Lower lobe of right lung (tissue), 2 donors: ENCODE results near the gene PYGM. TPM values are rescaled to one million over a fixed set of nuclear protein-coding genes. Genes with fewer than 3 reads are reported as not detected.
"Not testable (repeated sequence)": the region's sequence is repeated elsewhere in the genome, so short reads cannot be mapped to it uniquely, and the experiment has no call there.

Experiments
- ATAC-seq, 2 donors: fragments of 200-7000 bp; cut with Tn5 transposase; one replicate each; pipeline ENCODE4 v1.9.1; 2020 to 2022; ENCODE audit warnings: mild to moderate bottlenecking in 2 of 2, moderate library complexity in 2 of 2
- DNase-seq: peaks from one replicate; pipeline ENCODE4 v3.0.0-alpha.2; 2020
- H3K27ac ChIP-seq: fragments of 200-600 bp; one replicate; pipeline ENCODE4 v1.8.0; 2022
- H3K27me3 ChIP-seq: fragments of 200-600 bp; one replicate; pipeline ENCODE4 v1.8.0; 2022; ENCODE audit warnings: low read depth
- H3K36me3 ChIP-seq: fragments of 200-600 bp; one replicate; pipeline ENCODE4 v1.8.0; 2022; ENCODE audit warnings: mild to moderate bottlenecking
- H3K4me1 ChIP-seq: fragments of 200-600 bp; one replicate; pipeline ENCODE4 v1.8.0; 2022
- H3K4me3 ChIP-seq: fragments of 200-600 bp; one replicate; pipeline ENCODE4 v1.8.0; 2022; ENCODE audit warnings: mild to moderate bottlenecking
- H3K9me3 ChIP-seq: fragments of 200-600 bp; one replicate; pipeline ENCODE4 v1.8.0; 2022
- CTCF ChIP-seq: fragments of 200-600 bp; IDR thresholded peaks from one replicate; pipeline ENCODE4 v1.8.0; 2022; ENCODE audit warnings: antibody characterized with exemption, mild to moderate bottlenecking
- intact Hi-C: fragments of 100-400 bp; cut with DNase I; formaldehyde crosslinking; loops from one replicate; pipeline ENCODE4 v1.11.0; 2022
- total RNA-seq: library from RNA; stranded (reverse); fragmentation: NEBNext Ultra II Directional; extraction: Animal tissue kit (Norgen Biotek cat#: 25700); gene quantifications from one replicate; pipeline ENCODE4 v1.2.1, GENCODE V29; 2021
- donor health status: DM: no; HTN: yes; CAD: no; lungs with severe emphysema.

PYGM gene
- total RNA-seq, 1 donor from 2014 or later = 2.6 TPM

- no peak for DNase-seq
- H3K9me3 ChIP-seq = no peaks in the 10 kb centered on the region
- no peaks in the 10 kb centered on the region for H3K4me1 ChIP-seq
- H3K27ac ChIP-seq = no peak overlapping the region
- TF ChIP-seq CTCF = no peak
- ATAC-seq = peak; percentile 5 to 19
- H3K27me3 ChIP-seq = peaks cover 92% of the 10 kb centered on the region
- H3K4me3 ChIP-seq = no peak overlapping the region
- intact Hi-C loops = no loop called here
- no peaks in the 10 kb centered on the region for H3K36me3 ChIP-seq
Measured at GRCh38 chr11:64711138-64711955, 48.4 kb downstream of the PYGM start.

- no peaks in the 10 kb centered on the region for H3K4me1 ChIP-seq
- no peak for TF ChIP-seq CTCF
- H3K4me3 ChIP-seq = no peak overlapping the region
- peaks cover 84% of the 10 kb centered on the region for H3K27me3 ChIP-seq
- H3K27ac ChIP-seq = no peak overlapping the region
- ATAC-seq = peak in 1 of 2 donors; percentile 5
- DNase-seq = no peak
- no peaks in the 10 kb centered on the region for H3K9me3 ChIP-seq
- intact Hi-C loops = no loop called here
- no peaks in the 10 kb centered on the region for H3K36me3 ChIP-seq
Measured at GRCh38 chr11:64710418-64711137, 49.2 kb downstream of the PYGM start.

GRCh38 chr11:64705501-64705900, 54.3 kb downstream of the PYGM start:
- ATAC-seq = no peak
- no peaks in the 10 kb centered on the region for H3K9me3 ChIP-seq
- intact Hi-C loops = no loop called here
- no peak for DNase-seq
- H3K4me3 ChIP-seq = no peak overlapping the region
- H3K4me1 ChIP-seq = no peaks in the 10 kb centered on the region
- no peak overlapping the region for H3K27ac ChIP-seq
- no peak for TF ChIP-seq CTCF
- H3K27me3 ChIP-seq = peaks cover 43% of the 10 kb centered on the region
- H3K36me3 ChIP-seq = no peaks in the 10 kb centered on the region

GRCh38 chr11:64703048-64703447, 56.7 kb downstream of the PYGM start:
- Histone ChIP-seq H3K9me3 (no peaks in the 10 kb centered on the region), H3K4me3 (no peak overlapping the region), H3K4me1 (no peaks in the 10 kb centered on the region), H3K27ac (no peak overlapping the region), H3K36me3 (no peaks in the 10 kb centered on the region), H3K27me3 (peaks cover 20% of the 10 kb centered on the region)
- TF ChIP-seq CTCF = no peak
- intact Hi-C loops = no loop called here
- no peak for ATAC-seq
- DNase-seq = no peak

GRCh38 chr11:64701956-64702355, 57.8 kb downstream of the PYGM start:
- ATAC-seq = not testable (repeated sequence)

GRCh38 chr11:64698427-64698826, 61.3 kb downstream of the PYGM start:
- no peak overlapping the region for H3K4me3 ChIP-seq
- no peak overlapping the region for H3K27ac ChIP-seq
- TF ChIP-seq CTCF = no peak
- no peaks in the 10 kb centered on the region for H3K36me3 ChIP-seq
- H3K4me1 ChIP-seq = no peaks in the 10 kb centered on the region
- ATAC-seq (no peak), DNase-seq (no peak)
- H3K27me3 ChIP-seq = peaks cover 30% of the 10 kb centered on the region
- intact Hi-C loops = no loop called here
- H3K9me3 ChIP-seq = no peaks in the 10 kb centered on the region

More at GRCh38 chr11:64701956-64702355, 57.8 kb downstream of the PYGM start:
- H3K36me3 ChIP-seq, H3K9me3 ChIP-seq, DNase-seq, H3K4me1 ChIP-seq, H3K27me3 ChIP-seq, H3K27ac ChIP-seq, H3K4me3 ChIP-seq, intact Hi-C loops: not testable (repeated sequence)
